ENCODE results near the gene ZP3. TPM values are rescaled to one million over a fixed set of nuclear protein-coding genes. Genes with fewer than 3 reads are reported as not detected.
A peak's percentile ranks its signal among the peaks of the same experiment; 100 is the strongest.
"Not testable (repeated sequence)": the region's sequence is repeated elsewhere in the genome, so short reads cannot be mapped to it uniquely, and the experiment has no call there.

ZP3 gene
- total and polyA plus RNA-seq, 11 donors = 0.24 to 8.1 (median 0.64) TPM; not detected in 3

DNA sequence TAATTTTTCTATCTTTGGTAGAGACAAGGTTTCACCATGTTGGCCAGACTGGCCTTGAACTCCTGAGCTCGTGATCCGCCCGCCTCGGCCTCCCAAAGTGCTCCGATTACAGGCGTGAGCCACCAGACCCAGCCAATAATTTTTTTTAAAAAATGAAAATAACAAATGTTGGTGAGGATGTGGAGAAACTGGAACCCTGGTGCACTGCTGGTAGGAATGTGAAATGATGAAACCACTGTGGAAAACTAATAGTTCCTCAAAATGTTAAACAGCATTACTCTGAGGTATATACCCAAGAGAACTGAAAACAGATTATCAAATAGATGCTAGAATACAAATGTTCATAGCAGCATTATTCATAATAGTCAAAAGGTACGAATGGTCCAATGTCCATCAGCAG is 42.9 kb upstream of the ZP3 start:
- no peaks in the 10 kb centered on the region for H3K9me3 ChIP-seq
- no peaks in the 10 kb centered on the region for H3K36me3 ChIP-seq
- intact Hi-C loops (cut with DNase I) = no loop called here
- DNase-seq = no peak
- TF ChIP-seq POLR2A (IDR thresholded peaks at IDR 0.05) = no peak
- no peak for TF ChIP-seq CTCF (IDR thresholded peaks at IDR 0.05)
- no peaks in the 10 kb centered on the region for H3K27me3 ChIP-seq
- no peak overlapping the region for H3K27ac ChIP-seq
- H3K4me3 ChIP-seq = no peak overlapping the region
- WGBS, 4 donors = 94 to 96% (median 95%) methylated on average over 7 of the region's 7 CpGs
- no peak for ATAC-seq
- H3K4me1 ChIP-seq = peaks cover 0 to 45% (median 29%) of the 10 kb centered on the region in 12 donors

GRCh38 chr7:76383089-76383944 is 41.4 kb upstream of the ZP3 start:
- Histone ChIP-seq H3K27me3 (no peaks in the 10 kb centered on the region), H3K4me1 (peaks cover 0 to 30% (median 19%) of the 10 kb centered on the region in 12 donors), H3K9me3 (no peaks in the 10 kb centered on the region), H3K27ac (peak overlapping the region in 2 of 12 donors; percentile 5 to 8), H3K4me3 (no peak overlapping the region), H3K36me3 (no peaks in the 10 kb centered on the region)
- TF ChIP-seq POLR2A (IDR thresholded peaks at IDR 0.05) (no peak), CTCF (IDR thresholded peaks at IDR 0.05) (peak in 4 of 12 donors; percentile 7 to 22 (median 9))
- intact Hi-C loops (cut with DNase I) = no loop called here
- ATAC-seq (no peak), DNase-seq (peak in 1 of 5 donors; percentile 30)
- 61 to 69% (median 67%) methylated on average over 13 of the region's 13 CpGs for WGBS, 4 donors

GRCh38 chr7:76386691-76387260 is 38.0 kb upstream of the ZP3 start:
- DNase-seq (no peak), ATAC-seq (no peak)
- no peaks in the 10 kb centered on the region for H3K27me3 ChIP-seq
- no peak overlapping the region for H3K4me3 ChIP-seq
- H3K36me3 ChIP-seq = no peaks in the 10 kb centered on the region
- no peak overlapping the region for H3K27ac ChIP-seq
- TF ChIP-seq POLR2A (IDR thresholded peaks at IDR 0.05) (no peak), CTCF (IDR thresholded peaks at IDR 0.05) (no peak)
- no peaks in the 10 kb centered on the region for H3K9me3 ChIP-seq
- intact Hi-C loops (cut with DNase I) = no loop called here
- H3K4me1 ChIP-seq = peaks cover 0 to 14% (median 3%) of the 10 kb centered on the region in 12 donors
- 83 to 88% (median 84%) methylated on average over 10 to 11 of the region's 11 CpGs for WGBS, 4 donors

DNA sequence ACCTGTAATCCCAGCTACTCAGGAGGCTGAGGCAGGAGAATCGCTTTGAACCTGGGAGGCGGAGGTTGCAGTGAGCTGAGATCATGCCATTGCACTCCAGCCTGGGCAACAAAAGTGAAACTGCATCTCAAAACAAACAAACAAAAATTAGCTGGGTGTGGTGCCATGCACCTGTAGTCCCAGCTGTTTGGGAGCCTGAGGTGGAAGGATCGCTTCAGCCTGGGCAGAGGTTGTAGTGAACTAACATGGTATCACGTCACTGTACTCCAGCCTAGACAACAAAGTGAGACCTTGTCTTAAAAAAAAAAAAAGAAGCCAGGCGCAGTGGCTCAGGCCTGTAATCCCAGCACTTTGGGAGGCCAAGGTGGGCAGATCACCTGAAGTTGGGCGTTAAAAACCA is 37.0 kb upstream of the ZP3 start:
- intact Hi-C loops (cut with DNase I); H3K27ac ChIP-seq; H3K27me3 ChIP-seq; ATAC-seq; H3K4me3 ChIP-seq; H3K36me3 ChIP-seq; H3K9me3 ChIP-seq; DNase-seq: not testable (repeated sequence)
- peaks cover 0 to 18% (median 6%) of the 10 kb centered on the region in 12 donors for H3K4me1 ChIP-seq
- WGBS, 4 donors = 96 to 98% (median 98%) methylated on average over 6 of the region's 6 CpGs
